B cell (primary cell): Measurements from ENCODE around the gene KIF3A.

ENCODE experiments used
- EZH2 ChIP-seq: IDR thresholded peaks from 2 replicates; pipeline ENCODE4 v1.6.1; 2012; ENCODE audit warnings: borderline replicate concordance, low read depth, mild to moderate bottlenecking, moderate library complexity, low read length; ENCODE audit not compliant: insufficient read depth, poor library complexity, severe bottlenecking
- TF ChIP-seq, protein P1 (sequence below): fragments of 200-600 bp; IDR thresholded peaks from one replicate; pipeline ENCODE4 v1.8.0; 2022; ENCODE audit warnings: antibody characterized with exemption, mild to moderate bottlenecking

GRCh38 chr5:132664696-132665209, 72.6 kb downstream of the KIF3A start:
- TF ChIP-seq, protein P1, sequence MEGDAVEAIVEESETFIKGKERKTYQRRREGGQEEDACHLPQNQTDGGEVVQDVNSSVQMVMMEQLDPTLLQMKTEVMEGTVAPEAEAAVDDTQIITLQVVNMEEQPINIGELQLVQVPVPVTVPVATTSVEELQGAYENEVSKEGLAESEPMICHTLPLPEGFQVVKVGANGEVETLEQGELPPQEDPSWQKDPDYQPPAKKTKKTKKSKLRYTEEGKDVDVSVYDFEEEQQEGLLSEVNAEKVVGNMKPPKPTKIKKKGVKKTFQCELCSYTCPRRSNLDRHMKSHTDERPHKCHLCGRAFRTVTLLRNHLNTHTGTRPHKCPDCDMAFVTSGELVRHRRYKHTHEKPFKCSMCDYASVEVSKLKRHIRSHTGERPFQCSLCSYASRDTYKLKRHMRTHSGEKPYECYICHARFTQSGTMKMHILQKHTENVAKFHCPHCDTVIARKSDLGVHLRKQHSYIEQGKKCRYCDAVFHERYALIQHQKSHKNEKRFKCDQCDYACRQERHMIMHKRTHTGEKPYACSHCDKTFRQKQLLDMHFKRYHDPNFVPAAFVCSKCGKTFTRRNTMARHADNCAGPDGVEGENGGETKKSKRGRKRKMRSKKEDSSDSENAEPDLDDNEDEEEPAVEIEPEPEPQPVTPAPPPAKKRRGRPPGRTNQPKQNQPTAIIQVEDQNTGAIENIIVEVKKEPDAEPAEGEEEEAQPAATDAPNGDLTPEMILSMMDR: no peak
- TF ChIP-seq EZH2: no peak
